Neural crest cell (in vitro differentiated cells): Measurements from ENCODE around the gene TMOD3. TPM values are rescaled to one million over a fixed set of nuclear protein-coding genes. Genes with fewer than 3 reads are reported as not detected.

Experiments
- DNase-seq: peaks from one replicate; pipeline ENCODE4 v3.0.0; 2021; ENCODE audit warnings: low read depth, mixed read lengths, low spot score
- H3K27ac Mint-ChIP-seq: one replicate; pipeline ENCODE4 v1.8.0; 2021; ENCODE audit warnings: mild to moderate bottlenecking, mixed read lengths; ENCODE audit not compliant: unreplicated experiment
- H3K27me3 Mint-ChIP-seq: 2 replicates; pipeline ENCODE4 v1.8.0; 2021; ENCODE audit warnings: low read depth, mild to moderate bottlenecking, mixed read lengths
- H3K36me3 Mint-ChIP-seq: 2 replicates; pipeline ENCODE4 v1.8.0; 2021; ENCODE audit warnings: low read depth, mild to moderate bottlenecking, mixed read lengths
- H3K4me1 Mint-ChIP-seq: 2 replicates; pipeline ENCODE4 v1.8.0; 2021; ENCODE audit warnings: mixed read lengths
- H3K4me3 Mint-ChIP-seq: one replicate; pipeline ENCODE4 v1.8.0; 2021; ENCODE audit warnings: mild to moderate bottlenecking, mixed read lengths
- H3K9me3 Mint-ChIP-seq: 2 replicates; pipeline ENCODE4 v1.8.0; 2021; ENCODE audit warnings: mixed read lengths
- total RNA-seq: library from RNA; stranded (reverse); gene quantifications from 2 replicates; pipeline ENCODE4 v1.2.1, GENCODE V29; 2021
- TF ChIP-seq, protein P1 (sequence below): fragments of 200-600 bp; sonication (generic); conservative IDR thresholded peaks from 2 replicates; pipeline ENCODE4 v1.5.0; 2021; ENCODE audit warnings: antibody characterized with exemption, mild to moderate bottlenecking

Gene TMOD3
- total RNA-seq, 1 donor from 2014 or later = 29.3 TPM

DNA sequence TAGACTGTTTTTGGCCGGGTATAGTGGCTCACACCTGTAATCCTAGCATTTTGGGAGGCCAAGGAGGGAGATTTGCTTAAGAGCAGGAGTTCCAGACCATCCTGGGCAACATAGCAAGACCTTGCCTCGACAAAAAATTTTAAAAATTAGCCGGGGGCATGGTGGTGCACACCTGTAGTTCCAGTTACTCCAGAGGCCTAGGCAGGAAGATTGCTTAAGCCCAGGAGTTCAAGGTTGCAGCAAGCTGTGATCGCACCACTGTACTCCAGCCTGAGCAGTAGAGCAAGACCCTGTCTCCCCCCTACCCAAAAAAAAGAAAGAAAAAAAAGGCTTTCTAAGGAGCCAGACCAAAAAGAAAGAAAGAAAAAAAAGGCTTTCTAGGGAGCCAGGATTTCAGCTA is 36.7 kb downstream of the TMOD3 start:
- TF ChIP-seq, protein P1, sequence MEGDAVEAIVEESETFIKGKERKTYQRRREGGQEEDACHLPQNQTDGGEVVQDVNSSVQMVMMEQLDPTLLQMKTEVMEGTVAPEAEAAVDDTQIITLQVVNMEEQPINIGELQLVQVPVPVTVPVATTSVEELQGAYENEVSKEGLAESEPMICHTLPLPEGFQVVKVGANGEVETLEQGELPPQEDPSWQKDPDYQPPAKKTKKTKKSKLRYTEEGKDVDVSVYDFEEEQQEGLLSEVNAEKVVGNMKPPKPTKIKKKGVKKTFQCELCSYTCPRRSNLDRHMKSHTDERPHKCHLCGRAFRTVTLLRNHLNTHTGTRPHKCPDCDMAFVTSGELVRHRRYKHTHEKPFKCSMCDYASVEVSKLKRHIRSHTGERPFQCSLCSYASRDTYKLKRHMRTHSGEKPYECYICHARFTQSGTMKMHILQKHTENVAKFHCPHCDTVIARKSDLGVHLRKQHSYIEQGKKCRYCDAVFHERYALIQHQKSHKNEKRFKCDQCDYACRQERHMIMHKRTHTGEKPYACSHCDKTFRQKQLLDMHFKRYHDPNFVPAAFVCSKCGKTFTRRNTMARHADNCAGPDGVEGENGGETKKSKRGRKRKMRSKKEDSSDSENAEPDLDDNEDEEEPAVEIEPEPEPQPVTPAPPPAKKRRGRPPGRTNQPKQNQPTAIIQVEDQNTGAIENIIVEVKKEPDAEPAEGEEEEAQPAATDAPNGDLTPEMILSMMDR = no peak
- no peaks in the 10 kb centered on the region for H3K9me3 Mint-ChIP-seq
- no peak for DNase-seq
- no peaks in the 10 kb centered on the region for H3K27me3 Mint-ChIP-seq
- H3K27ac Mint-ChIP-seq = no peak overlapping the region
- H3K4me1 Mint-ChIP-seq = no peaks in the 10 kb centered on the region
- no peak overlapping the region for H3K4me3 Mint-ChIP-seq
- H3K36me3 Mint-ChIP-seq = peaks cover 19% of the 10 kb centered on the region

DNA sequence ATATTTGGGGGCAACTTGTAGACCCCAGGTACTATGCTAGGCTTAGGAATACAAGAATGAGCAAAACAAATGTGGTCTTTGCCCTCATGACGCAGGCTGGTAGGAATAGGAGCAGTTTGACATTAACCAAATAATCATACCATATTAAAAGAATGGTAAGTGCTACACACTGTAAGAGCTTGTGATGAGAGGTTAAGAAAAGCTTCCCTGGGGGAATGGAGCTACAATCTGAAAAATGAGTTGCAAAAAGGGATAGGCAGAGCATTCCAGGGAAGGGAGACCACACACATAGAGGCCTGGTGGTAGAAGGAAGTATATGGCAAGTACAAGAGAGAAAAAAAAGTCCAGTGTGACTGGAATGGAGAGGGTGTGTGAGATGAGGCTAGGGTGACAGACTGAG is 37.3 kb downstream of the TMOD3 start:
- H3K4me3 Mint-ChIP-seq = no peak overlapping the region
- H3K27ac Mint-ChIP-seq = no peak overlapping the region

DNA sequence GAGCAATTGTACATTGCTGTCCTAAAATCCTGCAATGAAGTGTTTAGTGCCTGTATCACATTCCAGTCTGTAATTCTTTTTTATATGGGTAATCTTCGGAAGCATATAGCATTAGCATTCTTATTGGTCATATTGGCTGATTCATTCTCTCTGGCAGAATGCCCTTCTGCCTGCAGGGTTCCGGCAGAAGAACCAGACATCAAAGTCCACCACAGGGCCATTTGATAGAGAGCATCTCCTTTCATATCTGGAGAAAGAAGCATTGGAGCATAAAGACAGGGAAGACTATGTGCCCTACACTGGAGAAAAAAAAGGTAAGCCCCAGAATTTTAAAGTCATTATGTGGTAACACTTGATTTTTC is 39.6 kb downstream of the TMOD3 start:
- H3K4me3 Mint-ChIP-seq = no peak overlapping the region
- no peaks in the 10 kb centered on the region for H3K4me1 Mint-ChIP-seq
- no peak for DNase-seq
- peaks cover 17% of the 10 kb centered on the region for H3K36me3 Mint-ChIP-seq
- H3K27me3 Mint-ChIP-seq = no peaks in the 10 kb centered on the region
- TF ChIP-seq, protein P1 = no peak
- H3K9me3 Mint-ChIP-seq = no peaks in the 10 kb centered on the region
- no peak overlapping the region for H3K27ac Mint-ChIP-seq

More for the DNA sequence above, 37.3 kb downstream of the TMOD3 start:
- peaks cover 23% of the 10 kb centered on the region for H3K36me3 Mint-ChIP-seq
- no peak for DNase-seq
- H3K9me3 Mint-ChIP-seq = no peaks in the 10 kb centered on the region
- H3K4me1 Mint-ChIP-seq = no peaks in the 10 kb centered on the region
- H3K27me3 Mint-ChIP-seq = no peaks in the 10 kb centered on the region
- TF ChIP-seq, protein P1 = no peak

DNA sequence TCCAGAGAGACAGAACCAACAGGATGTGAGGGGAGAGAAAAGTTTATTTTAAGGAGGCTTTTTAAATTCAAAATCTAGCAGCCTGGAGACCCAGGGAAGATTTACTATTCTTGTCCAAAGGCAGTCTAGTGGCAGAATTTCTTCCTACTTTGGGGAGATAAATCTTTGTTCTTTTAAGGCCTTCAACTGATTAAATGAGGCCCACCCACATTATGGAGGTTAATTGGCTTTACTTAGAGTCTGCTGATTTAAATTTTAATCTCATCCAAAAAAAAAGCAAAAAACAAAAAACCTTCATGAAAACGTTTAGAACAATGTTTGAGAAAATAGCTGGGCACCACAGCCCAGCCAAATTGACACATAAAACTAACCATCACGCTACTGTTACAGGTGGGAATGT is 41.3 kb downstream of the TMOD3 start:
- H3K27me3 Mint-ChIP-seq = no peaks in the 10 kb centered on the region
- H3K4me3 Mint-ChIP-seq = no peak overlapping the region
- TF ChIP-seq, protein P1 = no peak
- no peak for DNase-seq
- no peak overlapping the region for H3K27ac Mint-ChIP-seq
- H3K36me3 Mint-ChIP-seq = peaks cover 11% of the 10 kb centered on the region
- no peaks in the 10 kb centered on the region for H3K4me1 Mint-ChIP-seq
- H3K9me3 Mint-ChIP-seq = no peaks in the 10 kb centered on the region

DNA sequence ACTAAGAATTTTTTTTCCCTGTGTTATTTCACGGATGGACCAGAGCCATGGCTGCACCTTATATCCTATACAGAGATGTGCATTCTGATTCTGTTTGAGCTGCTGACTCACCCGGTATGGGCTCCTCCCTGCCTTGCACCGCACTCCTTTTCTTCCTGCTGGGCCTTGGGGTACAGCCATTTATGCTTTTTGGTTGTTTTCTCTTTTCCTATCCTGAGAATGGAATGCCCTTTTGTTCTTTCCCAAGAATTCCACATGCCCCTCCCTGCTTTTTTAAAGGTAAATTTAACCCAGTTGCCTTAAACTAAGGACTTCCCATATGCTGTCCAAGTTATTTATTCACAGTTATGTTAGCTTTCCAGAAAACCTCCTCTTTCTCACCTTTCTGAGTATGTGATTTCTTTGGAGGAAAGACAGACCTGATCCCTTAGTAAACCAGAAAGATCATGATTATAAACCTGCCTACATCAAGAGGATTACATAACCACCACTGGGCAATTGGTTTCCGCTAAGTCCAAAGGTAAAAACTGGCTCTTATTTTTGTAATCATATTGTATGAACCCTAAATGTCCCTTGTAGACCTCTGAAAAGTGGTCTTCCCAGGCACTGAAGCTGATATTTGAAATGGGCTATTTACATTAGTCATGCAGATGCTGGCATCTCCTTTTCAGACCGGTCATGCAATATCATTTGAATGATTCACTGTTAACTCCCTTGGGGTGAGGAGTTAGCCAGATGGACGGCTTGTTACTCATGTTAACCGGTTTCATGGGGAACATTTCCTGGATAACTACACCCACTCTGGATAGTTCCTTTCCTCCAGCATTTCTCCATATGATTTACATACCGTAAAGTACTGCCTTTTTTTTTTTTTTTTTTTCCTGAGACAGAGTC is 45.5 kb downstream of the TMOD3 start:
- no peaks in the 10 kb centered on the region for H3K9me3 Mint-ChIP-seq
- TF ChIP-seq, protein P1 = no peak
- no peak overlapping the region for H3K4me3 Mint-ChIP-seq
- peaks cover 14% of the 10 kb centered on the region for H3K36me3 Mint-ChIP-seq
- no peak overlapping the region for H3K27ac Mint-ChIP-seq
- H3K27me3 Mint-ChIP-seq = no peaks in the 10 kb centered on the region
- no peaks in the 10 kb centered on the region for H3K4me1 Mint-ChIP-seq
- DNase-seq = no peak
